HCT116 (cell line): ENCODE results near the gene RPS6KA1. TPM values are rescaled to one million over a fixed set of nuclear protein-coding genes. Genes with fewer than 3 reads are reported as not detected.

ENCODE experiments used
- ATAC-seq: fragments of 200-7000 bp; cut with Tn5 transposase; 2 replicates; pipeline ENCODE4 v1.9.1; 2020; ENCODE audit warnings: mild to moderate bottlenecking, moderate library complexity
- BruUV-seq: library from RNA; stranded (reverse); fragments of 400-500 nt; replicated peaks from 2 replicates; lab custom pipeline; 2021; lab: Mats Ljungman, UMichigan
- CTCF ChIA-PET: fragments of 300-600 bp; sonication (Branson Sonifier 250); formaldehyde crosslinking; loops from one replicate; lab custom pipeline; 2021; ENCODE audit warnings: antibody characterized with exemption; lab: Charles Lee
- POLR2A ChIA-PET: fragments of 300-600, 350-600 bp; sonication (Branson Sonifier 250); formaldehyde crosslinking; loops from one replicate; lab custom pipeline; 2021; ENCODE audit warnings: antibody characterized with exemption; lab: Charles Lee
- RAD21 ChIA-PET, 2 experiments: fragments of 300-600 bp; sonication (Branson Sonifier 250); formaldehyde crosslinking; loops; one replicate each; lab custom pipeline; 2023; ENCODE audit warnings: low total read pairs in 2 of 2; ENCODE audit not compliant: uncharacterized antibody in 2 of 2, unreplicated experiment in 2 of 2, low non-redundant PET in 1 of 2; lab: Charles Lee
- DNase-seq: peaks from one replicate; pipeline ENCODE4 v3.0.0-alpha.2; 2010; ENCODE audit warnings: low read depth, low spot score
- H2AFZ ChIP-seq: fragments of 200-600 bp; shearing (Covaris generic), sonication (generic); 2 replicates; pipeline ENCODE4 v1.6.1; 2017; ENCODE audit warnings: low read depth, mixed run types, mixed read lengths, antibody characterized with exemption, low read length; ENCODE audit not compliant: poor library complexity, severe bottlenecking
- H3K27ac ChIP-seq: 2 replicates; pipeline ENCODE4 v1.5.1; 2012; ENCODE audit warnings: low read depth, low read length
- H3K27me3 ChIP-seq: fragments of 200-600 bp; sonication (generic); 2 replicates; pipeline ENCODE4 v1.6.1; 2016; ENCODE audit warnings: mixed run types, low read length, mixed read lengths; ENCODE audit not compliant: insufficient read depth
- H3K36me3 ChIP-seq, 2 experiments: fragments of 200-500 bp in 1 of 2; fragments of 200-600 bp in 1 of 2; sonication (Bioruptor generic) in 1 of 2; sonication (generic) in 1 of 2; 2 replicates each; pipeline versions ENCODE4 v1.5.1 to v1.6.1; 2014 to 2016; ENCODE audit warnings: low read length in 2 of 2, inconsistent platforms in 1 of 2, mixed read lengths in 1 of 2, mixed run types in 1 of 2; ENCODE audit not compliant: insufficient read depth in 2 of 2, control insufficient read depth in 1 of 2
- H3K4me1 ChIP-seq, 2 experiments: fragments of 200-600 bp in 1 of 2; sonication (generic) in 1 of 2; 2 replicates each; pipeline versions ENCODE4 v1.5.1 to v1.6.1; 2012 to 2017; ENCODE audit warnings: low read length in 2 of 2, inconsistent platforms in 1 of 2, mild to moderate bottlenecking in 1 of 2, mixed read lengths in 1 of 2, mixed run types in 1 of 2, moderate library complexity in 1 of 2; ENCODE audit not compliant: insufficient read depth in 2 of 2, control insufficient read depth in 1 of 2
- H3K4me2 ChIP-seq: fragments of 200-600 bp; sonication (generic); 2 replicates; pipeline ENCODE4 v1.6.1; 2017; ENCODE audit warnings: mixed run types, low read length, mixed read lengths
- H3K4me3 ChIP-seq, 2 experiments: fragments of 200-600 bp in 1 of 2; sonication (generic) in 1 of 2; replicated peaks in 1 of 2; 2 replicates each; pipeline ENCODE4 v1.5.1; 2011 to 2016; ENCODE audit warnings: low read length in 2 of 2, control low read depth in 1 of 2, low read depth in 1 of 2, mild to moderate bottlenecking in 1 of 2, mixed read lengths in 1 of 2, mixed run types in 1 of 2
- H3K79me2 ChIP-seq: fragments of 200-600 bp; sonication (generic); 2 replicates; pipeline ENCODE4 v1.6.1; 2017; ENCODE audit warnings: mild to moderate bottlenecking, mixed run types, low read length, moderate library complexity, mixed read lengths; ENCODE audit not compliant: insufficient read depth
- H3K9ac ChIP-seq: fragments of 200-600 bp; sonication (generic); 2 replicates; pipeline ENCODE4 v1.6.1; 2016; ENCODE audit warnings: low read length, mixed read lengths
- H3K9me2 ChIP-seq: fragments of 200-600 bp; sonication (generic), shearing (Covaris generic); 2 replicates; pipeline ENCODE4 v1.6.1; 2017; ENCODE audit warnings: mixed run types, mild to moderate bottlenecking, moderate library complexity; ENCODE audit not compliant: insufficient read depth
- H3K9me3 ChIP-seq, 2 experiments: fragments of 200-500 bp in 1 of 2; fragments of 200-600 bp in 1 of 2; sonication (Bioruptor generic) in 1 of 2; sonication (generic) in 1 of 2; 2 replicates each; pipeline ENCODE4 v1.6.1; 2014 to 2017; ENCODE audit warnings: low read length in 2 of 2, mixed read lengths in 2 of 2, inconsistent platforms in 1 of 2, low read depth in 1 of 2, mild to moderate bottlenecking in 1 of 2, mixed run types in 1 of 2, moderate library complexity in 1 of 2; ENCODE audit not compliant: control insufficient read depth in 1 of 2, insufficient read depth in 1 of 2
- H4K20me1 ChIP-seq: fragments of 200-600 bp; sonication (generic), shearing (Covaris generic); 2 replicates; pipeline ENCODE4 v1.6.1; 2017; ENCODE audit warnings: mixed run types, mild to moderate bottlenecking, moderate library complexity; ENCODE audit not compliant: insufficient read depth
- FOSL1 ChIP-seq: IDR thresholded peaks from 2 replicates; pipeline ENCODE4 v1.6.1; 2012; ENCODE audit warnings: low read depth
- JUND ChIP-seq: IDR thresholded peaks from 2 replicates; pipeline ENCODE4 v1.6.1; 2012
- POLR2A ChIP-seq: IDR thresholded peaks from 2 replicates; pipeline ENCODE4 v1.7.0; 2011; ENCODE audit warnings: borderline replicate concordance; ENCODE audit not compliant: insufficient read depth, insufficient read length; ENCODE audit errors: extremely low read depth
- RAD21 ChIP-seq: IDR thresholded peaks from 2 replicates; pipeline ENCODE4 v1.6.1; 2012; ENCODE audit warnings: low read depth, mild to moderate bottlenecking
- ZFX ChIP-seq: fragments of 450-650 bp; IDR thresholded peaks from 2 replicates; pipeline ENCODE4 v1.6.1; 2017
- intact Hi-C: fragments of 100-400 bp; cut with micrococcal nuclease; formaldehyde crosslinking; loops from 2 replicates; pipeline ENCODE4 v1.10.0; 2022
- total RNA-seq: library from RNA; stranded (reverse); gene quantifications from one replicate; pipeline ENCODE4 v1.2.1, GENCODE V29; 2021; ENCODE audit not compliant: unreplicated experiment
- TF ChIP-seq, protein P1 (sequence below): IDR thresholded peaks from 2 replicates; pipeline ENCODE4 v1.6.1; 2012

Gene RPS6KA1
- total RNA-seq, 1 experiment from 2014 or later, result 47.0 TPM

DNA sequence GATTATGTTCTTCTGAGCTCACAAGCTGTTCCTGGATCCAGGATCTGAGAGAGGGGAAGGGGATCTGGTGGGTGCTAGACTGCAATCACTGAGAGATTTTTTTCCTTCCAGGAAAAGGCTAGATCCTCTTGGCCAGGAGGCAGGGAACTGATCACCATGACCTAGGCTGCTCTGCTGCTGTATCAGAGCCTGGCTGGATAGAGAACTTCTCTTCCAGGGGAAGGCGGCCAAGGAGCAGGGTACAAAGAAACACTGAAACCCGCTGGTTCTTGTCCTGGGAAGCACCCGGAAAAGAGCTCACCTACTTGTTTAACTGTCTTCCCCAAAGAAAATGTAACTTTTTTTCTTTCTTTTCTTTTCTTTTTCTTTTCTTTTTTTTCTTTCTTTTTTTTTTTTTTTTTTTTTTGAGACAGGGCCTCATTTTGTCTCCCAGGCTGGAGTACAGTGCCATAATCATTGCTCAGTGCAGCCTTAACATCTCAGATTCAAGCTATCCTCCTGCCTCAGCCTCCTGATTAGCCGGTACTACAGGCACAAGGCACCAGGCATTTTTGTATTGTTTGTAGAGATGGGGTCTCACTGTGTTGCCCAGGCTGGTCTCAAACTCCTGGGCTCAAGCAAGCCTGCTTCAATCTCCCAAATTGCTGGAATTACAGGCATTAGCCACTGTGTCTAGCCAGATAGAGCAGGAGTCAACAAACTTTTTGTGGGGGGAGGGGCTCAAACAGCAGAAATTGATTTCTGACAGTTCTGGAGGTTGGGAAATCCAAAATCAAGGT lies 12.4 kb upstream of the RPS6KA1 start:
- DNase-seq (no peak), ATAC-seq (no peak)
- H3K9me3 ChIP-seq, result no peaks in the 10 kb centered on the region
- intact Hi-C loops, result no loop called here
- BruUV-seq, result no TSS peak
- RAD21 ChIA-PET, result interaction anchor here in 1 of 2 experiments (0.7 kb wide), 1 partner anchor 236 kb away, joined by 4 read pairs; no protein-coding TSS in a partner anchor
- no peak overlapping the region for H3K4me3 ChIP-seq
- H3K27ac ChIP-seq, result no peak overlapping the region
- TF ChIP-seq ZFX (no peak), JUND (no peak), FOSL1 (no peak), POLR2A (no peak), RAD21 (no peak)
- TF ChIP-seq, protein P1, sequence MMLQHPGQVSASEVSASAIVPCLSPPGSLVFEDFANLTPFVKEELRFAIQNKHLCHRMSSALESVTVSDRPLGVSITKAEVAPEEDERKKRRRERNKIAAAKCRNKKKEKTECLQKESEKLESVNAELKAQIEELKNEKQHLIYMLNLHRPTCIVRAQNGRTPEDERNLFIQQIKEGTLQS, result no peak
- no peaks in the 10 kb centered on the region for H3K36me3 ChIP-seq
- H3K4me2 ChIP-seq, result no peak overlapping the region
- POLR2A ChIA-PET, result no interaction called here
- no peak overlapping the region for H3K9ac ChIP-seq
- H3K9me2 ChIP-seq, result no peaks in the 10 kb centered on the region
- no peak overlapping the region for H2AFZ ChIP-seq
- H3K79me2 ChIP-seq, result no peaks in the 10 kb centered on the region
- H3K4me1 ChIP-seq, result no peaks in the 10 kb centered on the region
- CTCF ChIA-PET, result interaction anchor here (0.8 kb wide), 1 partner anchor 17 kb away, joined by 3 read pairs; no protein-coding TSS in a partner anchor
- H4K20me1 ChIP-seq, result no peaks in the 10 kb centered on the region
- H3K27me3 ChIP-seq, result no peaks in the 10 kb centered on the region

DNA sequence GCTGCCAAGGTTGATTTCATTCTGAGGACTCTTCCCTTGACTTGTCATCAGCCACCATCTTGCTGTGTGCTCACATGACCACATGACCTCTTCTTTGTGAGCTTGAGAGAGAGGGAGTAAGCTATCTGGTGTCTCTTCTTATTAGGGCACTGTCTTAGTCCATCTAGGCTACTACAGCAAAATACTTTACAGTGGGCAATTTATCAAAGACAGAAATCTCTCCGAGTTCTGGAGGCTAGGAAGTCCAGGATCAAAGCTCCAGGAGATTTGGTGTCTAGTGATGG lies 11.9 kb upstream of the RPS6KA1 start:
- Histone ChIP-seq H3K4me3 (no peak overlapping the region), H3K9me3 (no peaks in the 10 kb centered on the region)
- RAD21 ChIA-PET, result interaction anchor here in 1 of 2 experiments (0.7 kb wide), 1 partner anchor 235 kb away, joined by 4 read pairs; no protein-coding TSS in a partner anchor
- TF ChIP-seq POLR2A (no peak), FOSL1 (no peak), JUND (no peak)
- TF ChIP-seq, all 23 proteins: peak for 0
- Histone ChIP-seq H3K4me2 (no peak overlapping the region), H3K79me2 (no peaks in the 10 kb centered on the region), H3K4me1 (no peaks in the 10 kb centered on the region), H3K36me3 (no peaks in the 10 kb centered on the region), H3K27me3 (no peaks in the 10 kb centered on the region), H2AFZ (peak overlapping the region; percentile 38), H3K9me2 (no peaks in the 10 kb centered on the region), H3K9ac (no peak overlapping the region), H4K20me1 (no peaks in the 10 kb centered on the region), H3K27ac (no peak overlapping the region)
- intact Hi-C loops, result no loop called here
- ATAC-seq (no peak), DNase-seq (no peak)
- no TSS peak for BruUV-seq
- ChIA-PET POLR2A (no interaction called here), CTCF (no interaction called here)
